Ovary (tissue), 9 donors: Measurements from ENCODE around the gene TAS2R60. TPM values are rescaled to one million over a fixed set of nuclear protein-coding genes. Genes with fewer than 3 reads are reported as not detected.

Source experiments
- DNase-seq, 5 donors: peaks; one replicate each; pipeline ENCODE4 v3.0.0-alpha.2; 2019 to 2020
- H3K27ac ChIP-seq, 2 donors: fragments of 200-600 bp; one replicate each; pipeline versions ENCODE4 v1.5.1 to v1.8.0; 2019 to 2022
- H3K27me3 ChIP-seq: fragments of 200-600 bp; one replicate; pipeline ENCODE4 v1.8.0; 2022
- H3K36me3 ChIP-seq: fragments of 200-600 bp; sonication (generic); one replicate; pipeline ENCODE4 v1.5.1; 2019
- H3K4me1 ChIP-seq: one replicate; pipeline ENCODE4 v1.8.1; 2013; ENCODE audit warnings: mild to moderate bottlenecking, moderate library complexity; ENCODE audit not compliant: insufficient read depth
- H3K4me3 ChIP-seq: fragments of 200-600 bp; sonication (generic); one replicate; pipeline ENCODE4 v1.5.1; 2017
- H3K9me3 ChIP-seq, 2 donors: fragments of 200-600 bp in 1 of 2; sonication (generic) in 1 of 2; one replicate each; pipeline versions ENCODE4 v1.5.1 to v1.8.1; 2013 to 2019; ENCODE audit warnings: mild to moderate bottlenecking in 1 of 2, moderate library complexity in 1 of 2
- CTCF ChIP-seq, 3 donors: fragments of 450-650 bp in 2 of 3; fragments of 200-600 bp in 1 of 3; IDR thresholded peaks; one replicate each; pipeline versions ENCODE4 v1.5.1 to v1.8.0; 2016 to 2022; ENCODE audit warnings: antibody characterized with exemption in 3 of 3, mild to moderate bottlenecking in 1 of 3
- EP300 ChIP-seq: sonication (generic); formaldehyde crosslinking; IDR thresholded peaks from one replicate; pipeline ENCODE4 v1.6.1; 2017; ENCODE audit warnings: antibody characterized with exemption
- POLR2A ChIP-seq: fragments of 450-650 bp; IDR thresholded peaks from one replicate; pipeline ENCODE4 v1.6.1; 2017; ENCODE audit warnings: antibody characterized with exemption, mild to moderate bottlenecking, moderate library complexity
- WGBS, 3 donors: extraction: QIAGEN DNeasy Blood & Tissue Kit in 1 of 3; methylation state at CpG; one replicate each; pipeline versions ENCODE4 v1.1.5 to v1.1.7; 2013 to 2017; 5-methylcytosine and 5-hydroxymethylcytosine counted together
- intact Hi-C, 4 donors: fragments of 100-400 bp; cut with DNase I; formaldehyde crosslinking; loops; one replicate each; pipeline versions ENCODE4 v1.11.0 to v1.15.1; 2022 to 2023
- polyA plus RNA-seq, 2 donors: library from polyadenylated mRNA; stranded (reverse); fragments of 200-250 nt in 1 of 2; fragments of 350-450 nt in 1 of 2; fragmentation: Illumina TruSeq in 1 of 2; extraction: RNeasy Lipid Tissue Mini Kit (QIAGEN cat#74804) in 1 of 2; gene quantifications; one replicate each; pipeline ENCODE4 v1.2.3, GENCODE V29; 2013 to 2014
- total RNA-seq, 7 donors: library from RNA; depleted of rRNA in 2 of 7; stranded (reverse); fragments of >200 nt in 2 of 7; fragmentation: NEBNext Ultra II Directional in 3 of 7; extraction: Animal tissue kit (Norgen Biotek cat#: 25700) in 3 of 7; gene quantifications; one replicate each; pipeline versions ENCODE4 v1.1.0 to v1.2.4, GENCODE V29; 2016 to 2023
- donor health status: DM: no; HTN: no; CAD: no; lungs with moderate emphysema.
- donor health status: DM: no; HTN: no; CAD: no.
- donor health status: Bipolar disorder and iron deficiency.
- donor health status: DM: yes; HTN: yes; CAD: no.
- donor health status: DM: no; HTN: no; CAD: no.
- donor health status: DM: yes; HTN: yes; CAD: no.

TAS2R60 gene
- total and polyA plus RNA-seq, 9 donors: 0.98 TPM; not detected in 8

GRCh38 chr7:143492043-143492471 is 48.8 kb downstream of the TAS2R60 start:
- Histone ChIP-seq H3K4me1 (peaks cover 5% of the 10 kb centered on the region), H3K27me3 (no peaks in the 10 kb centered on the region), H3K36me3 (no peaks in the 10 kb centered on the region), H3K4me3 (no peak overlapping the region), H3K9me3 (no peaks in the 10 kb centered on the region), H3K27ac (no peak overlapping the region)
- no peak for DNase-seq
- 90 to 95% (median 93%) methylated on average over 2 of the region's 2 CpGs for WGBS, 3 donors
- intact Hi-C loops: no loop called here
- no peak for TF ChIP-seq CTCF (IDR thresholded peaks at IDR 0.05)
- TF ChIP-seq EP300: no peak
- no peak for TF ChIP-seq POLR2A

GRCh38 chr7:143492799-143493739 is 49.8 kb downstream of the TAS2R60 start:
- intact Hi-C loops: no loop called here

GRCh38 chr7:143493751-143494150 is 50.5 kb downstream of the TAS2R60 start:
- intact Hi-C loops: no loop called here
- WGBS, 3 donors: 63 to 84% (median 84%) methylated on average over 1 of the region's 1 CpG
- Histone ChIP-seq H3K4me1 (peaks cover 2% of the 10 kb centered on the region), H3K4me3 (no peak overlapping the region), H3K27me3 (no peaks in the 10 kb centered on the region), H3K9me3 (no peaks in the 10 kb centered on the region), H3K36me3 (no peaks in the 10 kb centered on the region), H3K27ac (no peak overlapping the region)
- TF ChIP-seq POLR2A: no peak
- TF ChIP-seq CTCF (IDR thresholded peaks at IDR 0.05): no peak
- no peak for TF ChIP-seq EP300
- no peak for DNase-seq

More at GRCh38 chr7:143492799-143493739, 49.8 kb downstream of the TAS2R60 start:
- DNase-seq: no peak
- Histone ChIP-seq H3K9me3 (no peaks in the 10 kb centered on the region), H3K27ac (no peak overlapping the region), H3K36me3 (no peaks in the 10 kb centered on the region), H3K27me3 (no peaks in the 10 kb centered on the region), H3K4me1 (peaks cover 2% of the 10 kb centered on the region), H3K4me3 (no peak overlapping the region)
- no peak for TF ChIP-seq EP300
- no peak for TF ChIP-seq POLR2A
- no peak for TF ChIP-seq CTCF (IDR thresholded peaks at IDR 0.05)
- WGBS, 3 donors: 58 to 80% (median 80%) methylated on average over 6 of the region's 6 CpGs

Other genes starting within 250 kb of the TAS2R60 start
- not detected for gene TAS2R40, start 221.4 kb upstream of the TAS2R60 start, total RNA-seq
- gene TAS2R40, start 221.4 kb upstream of the TAS2R60 start, polyA plus RNA-seq: not detected
- 100 to 1,000 TPM in 1 of 7 donors, 10 to 100 TPM in 6; 55.0 to 108 (median 75.7) TPM for gene GSTK1, start 180.0 kb upstream of the TAS2R60 start, total RNA-seq
- gene GSTK1, start 180.0 kb upstream of the TAS2R60 start, polyA plus RNA-seq: 100 to 1,000 TPM in 1 of 2 donors, 10 to 100 TPM in 1; 84.9 to 138 TPM
- 10 to 100 TPM in 1 of 7 donors, 1 to 10 TPM in 2, under 1 TPM in 4; 0.35 to 10.8 (median 0.61) TPM for gene TMEM139, start 158.5 kb upstream of the TAS2R60 start, total RNA-seq
- gene TMEM139, start 158.5 kb upstream of the TAS2R60 start, polyA plus RNA-seq: 1 to 10 TPM in 1 of 2 donors, under 1 TPM in 1; 0.42 to 1.2 TPM
- 10 to 100 TPM in 5 of 7 donors, 1 to 10 TPM in 2; 7.7 to 26.6 (median 23.0) TPM for gene CASP2, start 155.1 kb upstream of the TAS2R60 start, total RNA-seq
- gene CASP2, start 155.1 kb upstream of the TAS2R60 start, polyA plus RNA-seq: 10 to 100 TPM in 1 of 2 donors, 1 to 10 TPM in 1; 8.0 to 23.8 TPM
- under 1 TPM in 1 of 7 donors, not detected in 6; 0.10 TPM for gene CLCN1, start 127.3 kb upstream of the TAS2R60 start, total RNA-seq
- not detected for gene CLCN1, start 127.3 kb upstream of the TAS2R60 start, polyA plus RNA-seq
- gene FAM131B, start 80.7 kb upstream of the TAS2R60 start, total RNA-seq: under 1 TPM; 0.34 to 0.99 (median 0.79) TPM
- gene FAM131B, start 80.7 kb upstream of the TAS2R60 start, polyA plus RNA-seq: under 1 TPM; 0.29 to 0.83 TPM
- 100 to 1,000 TPM in 5 of 7 donors, 10 to 100 TPM in 2; 44.2 to 282 (median 195) TPM for gene ZYX, start 62.1 kb upstream of the TAS2R60 start, total RNA-seq
- gene ZYX, start 62.1 kb upstream of the TAS2R60 start, polyA plus RNA-seq: 100 to 1,000 TPM in 1 of 2 donors, 10 to 100 TPM in 1; 91.8 to 109 TPM
- gene EPHA1, start 34.6 kb upstream of the TAS2R60 start, total RNA-seq: 10 to 100 TPM in 1 of 7 donors, 1 to 10 TPM in 4, under 1 TPM in 1, not detected in 1; 0.40 to 21.3 (median 2.6) TPM
- gene EPHA1, start 34.6 kb upstream of the TAS2R60 start, polyA plus RNA-seq: under 1 TPM; 0.21 to 0.45 TPM
- under 1 TPM in 1 of 7 donors, not detected in 6; 0.50 TPM for gene TAS2R41, start 34.4 kb downstream of the TAS2R60 start, total RNA-seq
- not detected for gene TAS2R41, start 34.4 kb downstream of the TAS2R60 start, polyA plus RNA-seq
- 1 to 10 TPM in 1 of 7 donors, under 1 TPM in 3, not detected in 3; 0.30 to 1.8 (median 0.48) TPM for gene CTAGE15, start 128.3 kb downstream of the TAS2R60 start, total RNA-seq
- gene CTAGE15, start 128.3 kb downstream of the TAS2R60 start, polyA plus RNA-seq: under 1 TPM in 1 of 2 donors, not detected in 1; 0.75 TPM
- 1 to 10 TPM; 1.0 to 3.2 (median 2.1) TPM for gene TCAF2, start 177.5 kb downstream of the TAS2R60 start, total RNA-seq
- gene TCAF2, start 177.5 kb downstream of the TAS2R60 start, polyA plus RNA-seq: 1 to 10 TPM; 2.3 to 2.4 TPM